H1 (cell line): ENCODE results near the gene TSPAN5.

Experiments used
- CBX5 ChIP-seq: fragments of 300-800, 300-1000 bp; sonication (generic); IDR thresholded peaks from 2 replicates; pipeline ENCODE4 v1.7.1; 2016; ENCODE audit warnings: antibody characterized with exemption, low read length, low read depth
- CHD2 ChIP-seq: IDR thresholded peaks from 2 replicates; pipeline ENCODE4 v1.6.1; 2012; ENCODE audit warnings: low read length, improper control_type of control experiment
- CTCF ChIP-seq, 3 experiments: IDR thresholded peaks; 1 replicate in 2 of 3; 2 replicates in 1 of 3; pipeline versions ENCODE4 v1.5.1 to v1.6.1; 2011; ENCODE audit warnings: low read length in 3 of 3, mild to moderate bottlenecking in 3 of 3, inconsistent platforms in 2 of 3, low read depth in 1 of 3, moderate library complexity in 1 of 3; ENCODE audit not compliant: insufficient read depth in 1 of 3; ENCODE audit errors: control extremely low read depth in 1 of 3
- EP300 ChIP-seq, 2 experiments: IDR thresholded peaks; 1 replicate in 1 of 2; 2 replicates in 1 of 2; pipeline ENCODE4 v1.6.1; 2011 to 2012; ENCODE audit warnings: low read depth in 2 of 2, low read length in 2 of 2, mild to moderate bottlenecking in 2 of 2, borderline replicate concordance in 1 of 2, inconsistent platforms in 1 of 2, moderate library complexity in 1 of 2
- HDAC2 ChIP-seq, 2 experiments: fragments of 300-600 bp in 1 of 2; sonication (generic) in 1 of 2; IDR thresholded peaks; 2 replicates each; pipeline ENCODE4 v1.6.1; 2011 to 2012; ENCODE audit warnings: low read depth in 2 of 2, low read length in 2 of 2, mild to moderate bottlenecking in 2 of 2, moderate library complexity in 2 of 2, borderline replicate concordance in 1 of 2, inconsistent platforms in 1 of 2
- SP4 ChIP-seq: IDR thresholded peaks from 2 replicates; pipeline ENCODE4 v1.6.1; 2012; ENCODE audit warnings: low read length, inconsistent platforms
- USF2 ChIP-seq: IDR thresholded peaks from 2 replicates; pipeline ENCODE4 v1.6.1; 2011; ENCODE audit warnings: low read length, improper control_type of control experiment
- ZNF274 ChIP-seq: IDR thresholded peaks from 2 replicates; pipeline ENCODE4 v1.7.0; 2012; ENCODE audit warnings: low read length, borderline replicate concordance; ENCODE audit errors: extremely low read depth

- no peak for TF ChIP-seq CBX5
- no peak for TF ChIP-seq EP300 (IDR thresholded peaks at IDR 0.05; ENCODE audit: borderline replicate concordance in 1 of 2, low read depth in 2 of 2, low read length in 2 of 2)
- TF ChIP-seq CTCF (IDR thresholded peaks at IDR 0.05; ENCODE audit: control extremely low read depth in 1 of 3, insufficient read depth in 1 of 3, low read depth in 1 of 3, low read length in 3 of 3): no peak
- no peak for TF ChIP-seq USF2
- no peak for TF ChIP-seq CHD2
- no peak for TF ChIP-seq HDAC2 (IDR thresholded peaks at IDR 0.05; ENCODE audit: borderline replicate concordance in 1 of 2, low read depth in 2 of 2, low read length in 2 of 2)
- TF ChIP-seq SP4: no peak
- TF ChIP-seq ZNF274: no peak
Measured at GRCh38 chr4:98527534-98528269, 130.7 kb downstream of the TSPAN5 start.
